ENCODE results near the gene PPM1H.

- TF ChIP-seq CTCF (conservative IDR thresholded peaks at IDR 0.05; ENCODE audit: low read length) (no peak), EZH2phosphoT487 (IDR thresholded peaks at IDR 0.05; ENCODE audit: borderline replicate concordance) (no peak)
Measured at GRCh38 chr12:62686938-62687337, 248.0 kb downstream of the PPM1H start.

All from Loucy (cell line).